ENCODE data around the gene CLIP2.
"Not testable (repeated sequence)": the region's sequence is repeated elsewhere in the genome, so short reads cannot be mapped to it uniquely, and the experiment has no call there.

DNA sequence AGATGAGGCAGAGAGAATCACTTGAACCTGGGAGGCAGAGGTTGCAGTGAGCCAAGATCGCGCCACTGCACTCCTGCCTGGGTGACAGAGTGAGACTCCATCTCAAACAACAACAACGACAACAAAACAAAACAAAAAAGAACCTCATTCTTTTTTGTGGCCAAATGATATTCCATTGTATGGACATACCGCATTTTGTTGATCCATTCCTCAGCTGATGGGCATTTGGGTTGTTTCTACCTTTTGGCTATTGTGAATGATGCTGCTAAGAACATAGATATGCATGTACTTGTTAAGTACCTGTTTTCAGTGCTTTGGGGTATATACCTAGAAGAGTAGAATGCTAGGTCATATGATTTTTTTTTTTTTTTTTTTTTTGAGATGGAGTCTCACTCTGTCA, 94.9 kb downstream of the CLIP2 start:
- not testable (repeated sequence) for TF ChIP-seq POLR2A (IDR thresholded peaks at IDR 0.05; ENCODE audit: low read length); GATA1 (IDR thresholded peaks at IDR 0.05; ENCODE audit: low read depth, low read length)
